ENCODE measurements around the gene ZFYVE27.

Gene ZFYVE27

DNA sequence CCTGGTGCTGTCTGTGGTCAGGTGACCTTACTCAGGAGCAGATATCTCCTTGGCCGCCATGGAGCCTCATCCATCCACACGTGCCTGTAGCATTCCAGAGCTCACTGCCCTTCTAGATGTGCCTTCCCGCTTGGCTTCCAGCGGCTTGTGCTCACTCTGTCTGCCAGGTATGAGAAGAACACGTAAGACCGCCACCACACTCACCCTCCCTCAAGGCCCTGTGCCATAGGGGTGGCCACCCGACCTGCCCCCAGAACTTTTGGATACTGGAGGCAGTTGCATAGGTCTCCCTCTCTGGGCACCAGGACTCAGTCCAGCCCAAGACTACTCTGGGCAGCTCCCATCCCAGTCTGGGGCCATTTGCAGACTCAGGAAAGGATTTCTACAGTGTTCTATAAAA is 19.3 kb upstream of the ZFYVE27 start:
- in situ Hi-C loops (cut with MboI; ENCODE audit: low pct_unique_long_range_greater_than_20kb, low sequenced_read_pairs, unreplicated experiment) = no loop called here
- DNase-seq (ENCODE audit: low spot score) = no peak
- TF ChIP-seq, protein P1, sequence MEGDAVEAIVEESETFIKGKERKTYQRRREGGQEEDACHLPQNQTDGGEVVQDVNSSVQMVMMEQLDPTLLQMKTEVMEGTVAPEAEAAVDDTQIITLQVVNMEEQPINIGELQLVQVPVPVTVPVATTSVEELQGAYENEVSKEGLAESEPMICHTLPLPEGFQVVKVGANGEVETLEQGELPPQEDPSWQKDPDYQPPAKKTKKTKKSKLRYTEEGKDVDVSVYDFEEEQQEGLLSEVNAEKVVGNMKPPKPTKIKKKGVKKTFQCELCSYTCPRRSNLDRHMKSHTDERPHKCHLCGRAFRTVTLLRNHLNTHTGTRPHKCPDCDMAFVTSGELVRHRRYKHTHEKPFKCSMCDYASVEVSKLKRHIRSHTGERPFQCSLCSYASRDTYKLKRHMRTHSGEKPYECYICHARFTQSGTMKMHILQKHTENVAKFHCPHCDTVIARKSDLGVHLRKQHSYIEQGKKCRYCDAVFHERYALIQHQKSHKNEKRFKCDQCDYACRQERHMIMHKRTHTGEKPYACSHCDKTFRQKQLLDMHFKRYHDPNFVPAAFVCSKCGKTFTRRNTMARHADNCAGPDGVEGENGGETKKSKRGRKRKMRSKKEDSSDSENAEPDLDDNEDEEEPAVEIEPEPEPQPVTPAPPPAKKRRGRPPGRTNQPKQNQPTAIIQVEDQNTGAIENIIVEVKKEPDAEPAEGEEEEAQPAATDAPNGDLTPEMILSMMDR (IDR thresholded peaks at IDR 0.05; ENCODE audit: extremely low read depth, insufficient read depth, missing control alignments) = no peak

DNA sequence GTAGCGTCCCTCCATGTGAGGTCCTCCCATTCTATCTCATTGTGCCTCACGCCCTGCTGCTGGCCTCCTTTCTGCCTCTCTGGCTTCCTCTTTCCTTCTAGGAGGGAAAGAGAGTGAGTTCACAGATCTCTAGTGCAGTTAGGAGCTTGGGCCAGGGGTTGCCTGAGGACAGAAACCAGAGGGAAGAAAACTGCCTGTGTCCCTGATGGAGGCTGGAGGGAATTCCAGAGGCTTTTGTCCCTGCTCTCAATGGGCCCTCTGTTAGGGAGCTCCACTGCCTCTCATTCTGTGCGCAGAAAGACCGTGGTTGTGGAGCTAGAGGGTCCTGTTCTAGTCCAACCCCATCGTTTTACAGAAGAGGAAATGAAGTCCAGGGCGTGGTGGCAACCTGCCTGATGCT is 18.8 kb upstream of the ZFYVE27 start:
- TF ChIP-seq, protein P1 (IDR thresholded peaks at IDR 0.05; ENCODE audit: extremely low read depth, insufficient read depth, missing control alignments) = no peak
- in situ Hi-C loops (cut with MboI; ENCODE audit: low pct_unique_long_range_greater_than_20kb, low sequenced_read_pairs, unreplicated experiment) = no loop called here
- DNase-seq (ENCODE audit: low spot score) = no peak

DNA sequence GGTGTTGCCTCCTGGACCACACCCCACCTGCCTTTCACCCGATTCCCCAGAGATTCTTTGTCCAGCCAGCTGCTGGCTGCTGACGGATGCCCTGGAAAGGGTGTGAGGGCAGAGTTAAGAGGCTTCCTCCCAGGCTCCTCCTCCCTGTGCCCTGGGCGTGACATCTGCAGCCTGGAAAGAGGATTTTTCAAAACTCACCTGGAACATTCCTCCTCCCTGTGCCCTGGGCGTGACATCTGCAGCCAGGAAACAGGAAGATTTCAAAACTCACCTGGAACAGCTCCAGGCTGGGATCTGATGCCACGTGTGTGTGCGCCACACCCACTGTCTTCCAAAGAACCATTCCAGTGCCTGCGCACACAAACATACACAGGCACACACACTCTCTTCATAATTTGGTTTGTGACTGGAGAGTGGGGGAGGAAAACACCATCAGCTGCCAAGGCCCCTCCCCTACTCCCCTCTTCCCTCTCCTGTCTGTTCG is 18.2 kb upstream of the ZFYVE27 start:
- TF ChIP-seq, protein P1 (IDR thresholded peaks at IDR 0.05; ENCODE audit: extremely low read depth, insufficient read depth, missing control alignments) = no peak
- in situ Hi-C loops (cut with MboI; ENCODE audit: low pct_unique_long_range_greater_than_20kb, low sequenced_read_pairs, unreplicated experiment) = no loop called here
- no peak for DNase-seq (ENCODE audit: low spot score)

DNA sequence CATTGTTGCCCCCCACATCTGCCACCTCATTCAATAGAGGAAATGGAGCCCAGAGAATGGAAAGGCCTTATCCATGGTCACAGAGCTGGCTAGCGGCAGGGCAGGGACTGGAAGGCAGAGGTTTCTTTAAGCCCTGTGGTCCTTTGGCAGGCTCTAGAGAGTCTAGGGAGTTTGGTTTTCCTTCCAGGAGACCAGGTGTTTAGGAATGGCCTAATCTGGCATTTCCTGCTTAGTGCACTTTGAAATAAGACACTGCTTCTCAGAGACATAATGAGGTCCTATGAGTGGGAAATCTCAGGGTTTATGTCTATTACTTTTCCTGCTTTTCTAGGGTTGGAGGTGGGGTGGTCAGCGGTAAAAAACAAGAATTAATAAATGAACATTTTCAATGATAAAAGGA is 17.3 kb upstream of the ZFYVE27 start:
- no peak for DNase-seq (ENCODE audit: low spot score)
- in situ Hi-C loops (cut with MboI; ENCODE audit: low pct_unique_long_range_greater_than_20kb, low sequenced_read_pairs, unreplicated experiment) = loop anchor here (10.0 kb wide), 1 partner anchor 45 kb away; no protein-coding TSS in a partner anchor
- TF ChIP-seq, protein P1 (IDR thresholded peaks at IDR 0.05; ENCODE audit: extremely low read depth, insufficient read depth, missing control alignments) = no peak

DNA sequence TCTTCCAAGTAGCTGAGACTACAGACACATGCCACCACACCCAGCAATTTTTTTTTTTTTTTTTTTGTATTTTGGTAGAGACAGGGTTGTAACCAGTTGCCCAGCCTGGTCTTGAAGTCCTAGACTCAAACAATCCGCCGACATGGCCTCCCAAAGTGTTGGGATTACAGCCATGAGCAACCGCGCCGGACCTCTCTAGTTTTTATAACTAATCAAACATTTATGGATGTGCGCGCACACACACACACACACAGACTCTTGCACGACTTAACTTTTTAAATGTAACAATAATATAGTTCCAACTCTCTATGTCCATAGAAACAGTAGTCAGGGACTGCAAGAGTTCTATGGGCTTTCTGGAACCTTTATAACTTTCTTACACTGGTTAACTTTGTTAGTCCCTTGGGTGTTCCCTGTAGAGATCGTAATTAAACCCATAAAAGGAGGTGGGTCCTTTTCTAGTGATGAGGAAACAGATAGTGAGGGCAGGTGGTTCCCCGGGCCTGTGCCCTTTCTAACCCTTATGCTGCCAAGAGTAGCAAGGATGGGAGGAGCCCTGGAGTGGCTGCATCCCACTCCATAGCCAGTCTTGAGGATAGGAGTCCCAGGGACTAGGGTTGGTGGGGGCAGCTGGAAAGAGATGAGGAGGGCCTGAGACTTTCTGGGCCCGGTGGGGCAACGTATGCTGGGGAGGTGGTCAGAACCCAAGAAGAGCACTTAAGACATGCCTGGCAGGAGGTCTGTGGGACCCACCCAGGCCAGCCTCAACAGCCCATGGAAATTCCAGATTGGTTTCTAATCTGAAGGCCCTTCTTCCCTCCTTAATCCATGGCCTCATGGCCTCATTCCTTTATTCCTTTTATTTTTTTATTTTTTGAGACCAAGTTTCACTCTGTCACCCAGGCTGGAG is 14.8 kb upstream of the ZFYVE27 start:
- no peak for DNase-seq (ENCODE audit: low spot score)
- in situ Hi-C loops (cut with MboI; ENCODE audit: low pct_unique_long_range_greater_than_20kb, low sequenced_read_pairs, unreplicated experiment) = loop anchor here (10.0 kb wide), 1 partner anchor 47 kb away; no protein-coding TSS in a partner anchor
- TF ChIP-seq, protein P1 (IDR thresholded peaks at IDR 0.05; ENCODE audit: extremely low read depth, insufficient read depth, missing control alignments) = no peak

DNA sequence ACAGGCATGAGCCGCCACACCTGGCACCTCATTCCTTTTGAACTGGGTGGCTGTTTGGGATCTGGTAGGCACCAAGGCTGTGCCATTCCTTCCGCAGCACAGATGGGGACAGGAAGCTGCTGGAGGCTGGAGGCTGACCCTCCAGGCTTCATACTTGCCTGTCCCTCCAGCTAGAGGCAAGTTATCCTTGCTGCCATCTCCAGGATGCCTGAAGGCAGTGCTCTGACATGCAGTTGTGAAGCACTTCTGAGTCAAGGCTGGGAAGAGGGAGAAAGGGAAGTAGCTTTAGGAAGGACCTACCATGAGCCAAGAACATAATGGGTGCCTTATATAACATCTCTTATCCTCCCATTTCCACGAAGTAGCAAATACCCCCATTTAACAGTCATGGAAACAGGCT is 13.9 kb upstream of the ZFYVE27 start:
- no peak for DNase-seq (ENCODE audit: low spot score)
- in situ Hi-C loops (cut with MboI; ENCODE audit: low pct_unique_long_range_greater_than_20kb, low sequenced_read_pairs, unreplicated experiment) = loop anchor here (10.0 kb wide), 1 partner anchor 48 kb away; no protein-coding TSS in a partner anchor
- TF ChIP-seq, protein P1 (IDR thresholded peaks at IDR 0.05; ENCODE audit: extremely low read depth, insufficient read depth, missing control alignments) = no peak
